ENCODE results near the gene MGAT5B.

DNA sequence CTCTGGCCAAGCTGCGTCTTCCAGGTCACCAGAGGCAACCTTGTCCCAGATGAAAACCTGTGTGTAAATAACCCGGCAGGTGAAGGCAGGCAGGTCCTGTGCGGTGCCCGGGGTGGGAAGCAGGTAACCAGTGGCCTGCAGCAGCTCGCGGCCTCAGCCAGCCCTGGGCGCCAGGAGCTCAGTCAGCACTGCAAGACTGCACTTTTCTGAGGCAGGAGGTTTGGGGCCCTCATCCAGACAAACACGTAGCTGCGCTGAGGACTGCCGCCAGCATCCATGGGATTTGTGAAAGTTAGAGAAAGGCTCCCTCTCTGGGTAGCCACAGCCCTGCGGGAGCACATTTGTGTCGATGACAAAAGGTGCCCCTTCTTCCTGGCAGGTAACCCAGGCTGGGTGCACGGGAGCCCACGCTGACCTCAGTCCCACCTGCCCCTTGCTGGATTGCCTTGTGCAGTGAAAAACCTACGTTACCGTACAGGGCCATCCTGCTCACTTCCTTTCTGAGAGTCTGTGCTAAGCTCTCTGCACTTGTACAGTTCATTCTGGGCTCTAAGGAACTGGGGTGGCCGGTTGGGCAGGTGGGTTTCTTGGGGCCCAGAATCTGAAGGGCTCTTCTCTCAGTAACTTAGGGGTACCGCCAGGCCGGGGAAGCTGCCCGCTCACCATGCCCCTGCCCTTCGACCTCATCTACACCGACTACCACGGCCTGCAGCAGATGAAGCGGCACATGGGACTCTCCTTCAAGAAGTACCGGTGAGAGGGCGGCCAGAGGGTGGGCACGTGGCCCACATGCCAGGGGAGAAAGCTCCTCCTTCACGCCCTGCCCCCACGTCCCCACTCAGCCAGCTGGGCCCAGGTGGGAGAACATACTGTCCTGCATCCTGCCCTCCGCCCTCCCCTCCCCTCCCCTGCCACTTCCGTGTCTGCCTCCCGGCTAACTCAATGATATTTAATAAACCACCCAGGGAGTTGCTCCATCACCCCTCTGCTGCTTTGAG, 56.4 kb downstream of the MGAT5B start:
- no peak for TF ChIP-seq BRCA1 (CRISPR knock-in tag; IDR thresholded peaks at IDR 0.05)
- TF ChIP-seq, protein P1, sequence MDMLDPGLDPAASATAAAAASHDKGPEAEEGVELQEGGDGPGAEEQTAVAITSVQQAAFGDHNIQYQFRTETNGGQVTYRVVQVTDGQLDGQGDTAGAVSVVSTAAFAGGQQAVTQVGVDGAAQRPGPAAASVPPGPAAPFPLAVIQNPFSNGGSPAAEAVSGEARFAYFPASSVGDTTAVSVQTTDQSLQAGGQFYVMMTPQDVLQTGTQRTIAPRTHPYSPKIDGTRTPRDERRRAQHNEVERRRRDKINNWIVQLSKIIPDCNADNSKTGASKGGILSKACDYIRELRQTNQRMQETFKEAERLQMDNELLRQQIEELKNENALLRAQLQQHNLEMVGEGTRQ (IDR thresholded peaks at IDR 0.05; ENCODE audit: low read depth, low read length), result no peak
- TF ChIP-seq, protein P1 (CRISPR knock-in tag; IDR thresholded peaks at IDR 0.05; ENCODE audit: borderline replicate concordance), result no peak
- no peak for TF ChIP-seq ARHGAP35 (CRISPR knock-in tag; IDR thresholded peaks at IDR 0.05; ENCODE audit: borderline replicate concordance)
- no peak for TF ChIP-seq ESRRA (CRISPR knock-in tag; IDR thresholded peaks at IDR 0.05; ENCODE audit: low read depth)

All from HepG2 (cell line).